Measurements from ENCODE around the gene GALNT14. TPM values are rescaled to one million over a fixed set of nuclear protein-coding genes. Genes with fewer than 3 reads are reported as not detected.

The GALNT14 gene
- total and polyA plus RNA-seq, 8 donors = 1.5 to 8.3 (median 5.3) TPM

Other genes starting within 250 kb of the GALNT14 start
- gene CAPN14, start 79.1 kb upstream of the GALNT14 start, total RNA-seq = under 1 TPM; 0.23 to 0.26 TPM
- under 1 TPM; 0.20 to 0.38 (median 0.27) TPM for gene CAPN14, start 79.1 kb upstream of the GALNT14 start, polyA plus RNA-seq (ENCODE audit: insufficient read length in 6 of 6)
- gene EHD3, start 95.7 kb upstream of the GALNT14 start, total RNA-seq = 1 to 10 TPM; 6.8 to 9.1 TPM
- gene EHD3, start 95.7 kb upstream of the GALNT14 start, polyA plus RNA-seq (ENCODE audit: insufficient read length in 6 of 6) = 10 to 100 TPM in 3 of 6 donors, 1 to 10 TPM in 3; 7.1 to 12.1 (median 9.5) TPM